ENCODE data around the gene PPP6R2.
"Not testable (repeated sequence)": the region's sequence is repeated elsewhere in the genome, so short reads cannot be mapped to it uniquely, and the experiment has no call there.

PPP6R2 gene

GRCh38 chr22:50398831-50399648 lies 55.9 kb downstream of the PPP6R2 start:
- DNase-seq (ENCODE audit: low spot score), result no peak

- no peak for DNase-seq (ENCODE audit: low spot score)
These were observed 56.7 kb downstream of the PPP6R2 start for GRCh38 chr22:50399751-50400331.

- DNase-seq (ENCODE audit: low spot score), result no peak
These were observed 57.3 kb downstream of the PPP6R2 start for GRCh38 chr22:50400406-50400805.

- no peak for DNase-seq (ENCODE audit: low spot score)
These were observed 57.8 kb downstream of the PPP6R2 start for GRCh38 chr22:50400931-50401330.

- DNase-seq (ENCODE audit: low spot score), result no peak
These were observed 58.8 kb downstream of the PPP6R2 start for GRCh38 chr22:50401907-50402306.

GRCh38 chr22:50403701-50404101 lies 60.6 kb downstream of the PPP6R2 start:
- no peak for DNase-seq (ENCODE audit: low spot score)

GRCh38 chr22:50406416-50407170 lies 63.5 kb downstream of the PPP6R2 start:
- DNase-seq (ENCODE audit: low spot score), result no peak

GRCh38 chr22:50408311-50408710 lies 65.2 kb downstream of the PPP6R2 start:
- no peak for DNase-seq (ENCODE audit: low spot score)

GRCh38 chr22:50408954-50409353 lies 65.8 kb downstream of the PPP6R2 start:
- not testable (repeated sequence) for DNase-seq (ENCODE audit: low spot score)

- no peak for DNase-seq (ENCODE audit: low spot score)
These were observed 71.5 kb downstream of the PPP6R2 start for GRCh38 chr22:50414476-50415248.

GRCh38 chr22:50415426-50415825 lies 72.3 kb downstream of the PPP6R2 start:
- no peak for DNase-seq (ENCODE audit: low spot score)

GRCh38 chr22:50416996-50417395 lies 73.9 kb downstream of the PPP6R2 start:
- DNase-seq (ENCODE audit: low spot score), result no peak

GRCh38 chr22:50417411-50418210 lies 74.5 kb downstream of the PPP6R2 start:
- DNase-seq (ENCODE audit: low spot score), result no peak

- DNase-seq (ENCODE audit: low spot score), result no peak
These were observed 75.5 kb downstream of the PPP6R2 start for GRCh38 chr22:50418624-50419023.

GRCh38 chr22:50419116-50419515 lies 76.0 kb downstream of the PPP6R2 start:
- no peak for DNase-seq (ENCODE audit: low spot score)

GRCh38 chr22:50420015-50420414 lies 76.9 kb downstream of the PPP6R2 start:
- DNase-seq (ENCODE audit: low spot score), result no peak

- no peak for DNase-seq (ENCODE audit: low spot score)
These were observed 77.5 kb downstream of the PPP6R2 start for GRCh38 chr22:50420581-50420980.

GRCh38 chr22:50422046-50422445 lies 78.9 kb downstream of the PPP6R2 start:
- no peak for DNase-seq (ENCODE audit: low spot score)

- no peak for DNase-seq (ENCODE audit: low spot score)
These were observed 80.1 kb downstream of the PPP6R2 start for GRCh38 chr22:50422961-50423815.

GRCh38 chr22:50423956-50424355 lies 80.8 kb downstream of the PPP6R2 start:
- no peak for DNase-seq (ENCODE audit: low spot score)

Data from germinal center (tissue), 1 donor.